ENCODE results near the gene FNDC3B. TPM values are rescaled to one million over a fixed set of nuclear protein-coding genes. Genes with fewer than 3 reads are reported as not detected.

The FNDC3B gene
- total RNA-seq, 1 donor from 2014 or later: 169 TPM

- DNase-seq: no peak
These were observed 253.0 kb downstream of the FNDC3B start for GRCh38 chr3:172292422-172292821.

DNA sequence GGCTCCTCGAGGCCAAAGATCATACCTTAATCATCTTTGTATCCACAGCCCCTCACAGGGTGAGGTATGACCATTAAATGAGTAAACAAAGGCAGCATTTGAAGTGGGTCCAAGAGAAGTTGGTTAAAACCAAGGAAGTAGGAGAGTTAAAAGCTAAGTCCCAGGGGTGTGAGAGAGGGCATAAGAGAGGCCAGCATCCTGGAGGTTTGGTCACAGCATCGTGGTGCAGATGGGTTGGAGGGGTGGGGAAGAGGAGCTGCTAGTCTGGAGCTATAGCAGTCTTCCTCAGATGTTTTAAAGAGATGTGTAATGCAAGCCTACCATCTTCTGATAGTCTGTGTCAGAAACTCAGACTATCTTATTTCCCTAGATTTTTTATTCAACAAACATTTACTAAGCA, 253.7 kb downstream of the FNDC3B start:
- no peak for DNase-seq

- no peak for DNase-seq
These were observed 254.9 kb downstream of the FNDC3B start for GRCh38 chr3:172294223-172294806.

DNA sequence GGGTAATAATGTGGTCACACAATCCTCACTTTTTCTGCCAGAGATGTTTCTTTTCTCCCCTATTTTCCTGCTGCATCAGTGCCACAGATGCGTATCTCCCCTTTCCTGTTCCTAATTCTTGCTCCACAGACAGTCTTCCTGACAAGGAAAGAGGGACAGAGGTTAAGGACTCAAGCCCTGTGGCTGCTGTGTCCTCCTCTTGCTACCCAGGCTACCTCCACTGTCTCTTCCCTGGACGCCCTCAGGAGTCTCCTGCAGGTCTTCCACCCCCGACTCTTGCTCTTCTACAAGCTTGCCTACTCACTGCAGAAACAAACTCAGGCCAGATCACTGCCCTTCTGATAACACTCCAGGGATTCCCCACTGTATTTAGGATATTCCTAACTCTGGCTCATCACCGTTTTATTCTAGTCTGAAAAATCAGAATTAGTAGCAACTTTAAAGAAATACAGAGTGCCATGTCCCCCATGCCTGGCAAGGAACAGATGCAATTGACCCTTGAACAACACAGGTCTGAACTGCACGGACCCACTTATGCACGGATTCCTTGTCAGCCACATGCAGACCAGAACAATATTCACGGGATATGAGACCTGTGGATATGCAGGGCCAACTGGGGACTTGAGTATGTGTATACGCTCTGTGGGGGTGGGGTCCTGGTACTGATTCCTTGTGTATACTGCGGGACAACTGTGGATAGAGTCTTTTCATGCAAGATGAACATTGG, 257.0 kb downstream of the FNDC3B start:
- no peak for DNase-seq

- DNase-seq: no peak
These were observed 257.6 kb downstream of the FNDC3B start for GRCh38 chr3:172296975-172297332.

- DNase-seq: no peak
These were observed 258.9 kb downstream of the FNDC3B start for GRCh38 chr3:172298247-172298646.

- no peak for DNase-seq
These were observed 260.8 kb downstream of the FNDC3B start for GRCh38 chr3:172300187-172300586.

DNA sequence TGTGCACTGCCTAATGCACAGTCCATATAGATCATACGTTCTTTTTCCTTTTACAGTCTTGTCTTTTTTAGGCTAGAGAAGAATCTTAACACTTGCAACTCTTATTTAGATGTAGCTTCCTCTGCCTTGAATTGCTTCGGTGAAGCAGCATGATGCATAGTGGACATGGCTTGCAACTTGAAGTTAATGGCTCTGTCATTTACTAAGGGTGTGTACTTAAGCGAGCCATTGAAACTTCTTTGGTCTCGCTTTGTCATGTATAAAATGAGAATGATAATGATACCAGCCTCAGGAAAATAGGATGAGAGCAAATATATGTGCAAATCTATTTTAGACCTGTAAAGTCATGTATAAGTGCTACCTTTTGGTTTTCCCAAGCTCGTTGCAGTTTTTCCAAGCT, 261.5 kb downstream of the FNDC3B start:
- no peak for DNase-seq

DNA sequence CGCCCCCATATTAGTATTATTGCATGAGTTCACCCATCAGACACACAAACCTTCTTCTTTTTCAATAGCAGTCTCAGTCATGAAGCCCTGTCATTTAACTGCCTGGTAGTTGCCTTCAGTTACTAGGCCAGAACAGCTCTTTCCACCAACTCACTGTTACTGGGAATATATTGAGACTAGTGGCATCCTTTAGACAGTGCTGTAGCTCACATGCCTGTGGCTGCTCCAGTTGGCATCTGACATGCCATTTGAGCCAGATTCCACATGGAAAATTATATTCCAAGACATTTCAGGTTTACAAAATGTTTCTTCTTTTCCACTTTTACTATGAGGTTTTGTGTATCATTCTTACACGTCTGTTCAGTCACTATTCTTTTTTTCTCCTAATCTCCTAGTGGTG, 262.8 kb downstream of the FNDC3B start:
- DNase-seq: no peak

GRCh38 chr3:172303181-172303580, 263.8 kb downstream of the FNDC3B start:
- no peak for DNase-seq

GRCh38 chr3:172303941-172304558, 264.7 kb downstream of the FNDC3B start:
- no peak for DNase-seq

DNA sequence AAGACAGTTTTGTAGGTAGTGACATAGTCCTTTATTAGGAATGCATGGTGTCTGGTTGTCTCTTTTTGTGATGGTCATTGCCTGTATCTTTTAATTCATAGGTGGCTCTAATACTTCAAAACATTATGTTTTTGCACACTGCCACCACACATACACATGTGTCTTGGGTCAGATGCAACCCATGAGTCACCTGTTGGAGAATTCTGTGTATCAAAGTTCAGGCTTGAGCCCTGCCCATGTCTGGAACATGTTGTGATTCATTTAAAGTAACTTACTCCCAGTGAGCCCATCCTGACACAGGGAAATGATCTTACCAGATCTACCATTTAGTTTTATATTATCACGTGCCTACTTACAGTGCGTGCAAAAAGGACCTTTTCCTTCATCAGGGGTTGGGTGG, 266.2 kb downstream of the FNDC3B start:
- no peak for DNase-seq

DNA sequence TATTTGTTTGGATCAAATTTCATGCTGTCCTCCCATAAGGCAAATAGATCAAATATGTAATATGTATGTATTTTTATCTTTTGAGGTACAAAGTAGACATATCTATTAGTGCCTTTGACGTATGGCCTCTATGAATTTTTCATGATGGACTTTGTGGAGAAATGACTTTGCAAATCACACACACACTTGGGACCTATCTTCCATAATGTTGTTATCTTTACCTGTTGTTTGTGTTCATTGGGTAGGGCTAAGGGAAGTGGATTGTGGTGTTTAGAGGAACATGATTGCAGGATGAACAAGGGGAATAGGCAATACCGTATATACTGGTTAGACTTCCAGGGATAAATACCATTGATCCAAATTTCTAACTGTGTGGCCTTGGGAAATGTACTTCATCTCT, 266.6 kb downstream of the FNDC3B start:
- no peak for DNase-seq

- DNase-seq: no peak
These were observed 267.8 kb downstream of the FNDC3B start for GRCh38 chr3:172307141-172307560.

DNA sequence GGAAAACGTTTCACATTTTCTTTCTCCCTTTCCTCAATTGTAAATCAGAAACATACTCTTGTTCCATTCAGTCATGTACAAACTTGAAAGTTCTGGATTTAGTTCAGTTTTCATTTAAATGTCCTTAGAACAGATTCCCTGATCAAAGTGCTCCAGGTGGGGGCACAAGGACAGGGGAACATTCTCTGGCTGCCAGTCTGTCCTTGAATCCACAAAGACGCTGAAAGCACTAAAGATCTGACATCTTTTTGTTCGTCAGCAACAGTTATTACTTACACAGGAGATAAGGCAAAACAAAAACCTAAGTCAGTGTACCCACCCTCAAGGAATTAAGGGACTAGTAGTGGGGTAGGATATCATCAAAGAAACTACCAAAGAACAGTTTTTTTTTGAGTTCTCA, 269.7 kb downstream of the FNDC3B start:
- no peak for DNase-seq

DNA sequence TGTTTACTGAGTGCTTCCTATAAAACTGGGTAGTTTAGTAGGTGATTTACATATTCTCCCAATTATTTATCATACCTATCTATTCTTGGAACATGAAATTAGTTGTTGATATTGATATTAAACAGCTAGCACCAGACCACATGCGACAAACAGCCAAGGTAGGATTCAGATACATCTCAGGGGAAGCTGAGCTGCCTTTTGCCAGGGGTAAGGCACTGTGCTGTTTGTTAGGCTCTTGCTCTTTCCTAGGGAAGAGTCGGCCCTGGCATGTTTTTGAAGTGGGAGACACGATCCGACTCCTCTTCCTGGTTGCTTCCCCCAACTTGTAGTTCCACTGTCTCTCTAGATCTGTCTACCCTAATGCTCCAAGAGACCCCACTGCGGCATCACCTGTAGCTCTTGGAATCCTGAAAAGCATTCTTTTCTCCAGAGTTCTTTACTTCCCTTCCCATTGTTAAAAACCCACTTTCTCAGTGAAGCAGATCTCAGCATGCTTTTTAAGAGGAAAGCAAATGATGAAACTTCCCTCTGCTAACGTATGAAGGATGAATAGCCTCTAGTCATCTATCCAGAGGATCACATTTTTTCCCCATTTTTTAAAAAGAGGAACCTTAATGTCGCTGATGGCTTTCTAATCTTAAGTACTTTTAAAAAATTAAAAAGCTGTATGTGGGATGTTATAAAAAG, 270.5 kb downstream of the FNDC3B start:
- DNase-seq: no peak

DNA sequence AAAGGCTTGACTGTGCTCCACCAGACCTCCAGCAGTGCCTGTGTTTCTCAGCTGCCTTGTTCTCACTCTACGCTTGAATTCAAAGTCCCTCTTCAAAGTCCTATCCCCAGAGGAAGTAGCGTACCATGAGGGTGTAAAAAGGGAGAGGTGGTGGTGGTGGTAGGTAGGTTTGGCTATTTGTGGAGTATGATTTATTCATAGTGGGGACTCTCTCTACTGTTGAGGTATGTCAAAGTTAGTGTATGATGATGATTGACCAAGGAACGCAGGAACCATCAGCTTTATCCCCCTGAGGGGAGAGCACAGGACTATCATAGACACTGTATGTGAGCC, 271.0 kb downstream of the FNDC3B start:
- DNase-seq: no peak

DNA sequence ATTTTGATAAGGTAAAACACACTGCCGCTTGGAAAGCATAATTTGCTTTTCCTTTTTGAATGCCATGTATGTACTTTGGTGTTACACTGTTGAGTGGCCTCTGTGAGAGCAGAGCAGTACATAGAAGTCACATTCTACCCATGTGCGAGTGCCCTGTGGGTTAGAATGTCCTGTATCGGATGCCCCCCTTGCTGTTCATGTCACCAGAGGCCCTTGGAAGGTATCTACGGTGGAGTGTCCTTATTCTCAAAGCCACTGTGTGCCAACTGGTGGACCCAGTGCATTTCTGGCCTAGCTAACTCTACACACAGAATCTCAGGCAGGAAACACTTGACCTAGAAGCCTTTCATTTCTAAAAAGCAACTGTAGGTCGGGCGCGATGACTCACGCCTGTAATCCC, 271.8 kb downstream of the FNDC3B start:
- no peak for DNase-seq

GRCh38 chr3:172312001-172312400, 272.6 kb downstream of the FNDC3B start:
- DNase-seq: peak; percentile 96

DNA sequence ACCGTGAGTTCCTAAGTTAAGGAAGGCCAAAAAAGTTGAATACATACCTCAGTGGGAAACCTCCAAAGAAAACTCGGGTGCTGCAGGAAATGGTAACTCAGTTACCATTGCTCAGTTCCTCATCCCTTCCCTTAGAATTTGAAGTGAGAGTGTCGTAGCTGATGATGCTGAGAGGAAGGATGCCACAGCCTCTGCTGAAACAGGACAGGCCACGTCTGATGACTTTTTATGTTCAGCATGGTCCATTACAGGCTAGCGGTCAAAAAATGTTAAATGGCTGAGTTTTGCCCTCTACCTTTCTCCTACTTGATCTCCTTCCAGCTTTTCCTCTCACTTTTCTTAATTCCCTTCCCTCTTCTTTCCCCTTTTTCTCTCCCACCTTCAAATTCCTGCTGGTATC, 273.3 kb downstream of the FNDC3B start:
- DNase-seq: no peak

GRCh38 chr3:172313671-172314070, 274.3 kb downstream of the FNDC3B start:
- peak; percentile 12 for DNase-seq

GRCh38 chr3:172314591-172315160, 275.3 kb downstream of the FNDC3B start:
- no peak for DNase-seq

Data from skin of body (tissue), 2 donors.